A673 (cell line): ENCODE results near the gene AGRN. TPM values are rescaled to one million over a fixed set of nuclear protein-coding genes. Genes with fewer than 3 reads are reported as not detected.
"Not testable (repeated sequence)": the region's sequence is repeated elsewhere in the genome, so short reads cannot be mapped to it uniquely, and the experiment has no call there.

Experiments used
- BruUV-seq: library from RNA; stranded (reverse); fragments of 400-500 nt; replicated peaks from 2 replicates; lab custom pipeline; 2021; lab: Mats Ljungman, UMichigan
- CTCF ChIA-PET: fragments of 300-600 bp; sonication (Branson Sonifier 250); formaldehyde crosslinking; loops from one replicate; lab custom pipeline; 2022; ENCODE audit warnings: antibody characterized with exemption; lab: Charles Lee
- POLR2A ChIA-PET: fragments of 300-600 bp; sonication (Branson Sonifier 250); formaldehyde crosslinking; loops from one replicate; lab custom pipeline; 2022; ENCODE audit warnings: antibody characterized with exemption; ENCODE audit not compliant: low non-redundant PET; lab: Charles Lee
- DNase-seq: peaks from one replicate; pipeline ENCODE4 v3.0.0-alpha.2; 2015; ENCODE audit warnings: low spot score
- H3K27ac ChIP-seq: fragments of 200-600 bp; sonication (generic); 2 replicates; pipeline ENCODE4 v1.5.1; 2016; ENCODE audit warnings: mixed run types, low read depth, mild to moderate bottlenecking, mixed read lengths, antibody characterized with exemption, low read length; ENCODE audit not compliant: poor library complexity, severe bottlenecking
- H3K27me3 ChIP-seq: fragments of 200-600 bp; sonication (generic); replicated peaks from 2 replicates; pipeline ENCODE4 v1.6.1; 2017; ENCODE audit warnings: mixed run types, low read depth, mild to moderate bottlenecking, mixed read lengths, antibody characterized with exemption, low read length; ENCODE audit not compliant: insufficient read depth, poor library complexity
- H3K36me3 ChIP-seq: fragments of 200-600 bp; sonication (generic); 2 replicates; pipeline ENCODE4 v1.6.1; 2016; ENCODE audit warnings: mixed run types, mild to moderate bottlenecking, mixed read lengths, antibody characterized with exemption, low read length; ENCODE audit not compliant: insufficient read depth, poor library complexity, severe bottlenecking
- H3K4me1 ChIP-seq: fragments of 200-600 bp; sonication (generic); 2 replicates; pipeline ENCODE4 v1.6.1; 2017; ENCODE audit warnings: mixed run types, mild to moderate bottlenecking, mixed read lengths, antibody characterized with exemption, low read length; ENCODE audit not compliant: insufficient read depth, poor library complexity, severe bottlenecking
- H3K4me3 ChIP-seq: fragments of 200-600 bp; sonication (generic); 2 replicates; pipeline ENCODE4 v1.5.1; 2016; ENCODE audit warnings: low read depth, mixed run types, mild to moderate bottlenecking, mixed read lengths, low read length; ENCODE audit not compliant: poor library complexity, severe bottlenecking
- H3K9me3 ChIP-seq: fragments of 200-600 bp; sonication (generic); 2 replicates; pipeline ENCODE4 v1.6.1; 2016; ENCODE audit warnings: mixed run types, low read depth, mild to moderate bottlenecking, mixed read lengths, antibody characterized with exemption, low read length; ENCODE audit not compliant: poor library complexity, severe bottlenecking
- EZH2 ChIP-seq: fragments of 200-600 bp; sonication (generic); IDR thresholded peaks from 2 replicates; pipeline ENCODE4 v1.6.1; 2017; ENCODE audit warnings: borderline replicate concordance, low read depth, mild to moderate bottlenecking, mixed read lengths, antibody characterized with exemption, low read length; ENCODE audit not compliant: poor library complexity, severe bottlenecking
- intact Hi-C: fragments of 100-400 bp; cut with micrococcal nuclease; formaldehyde crosslinking; loops from one replicate; pipeline ENCODE4 v1.10.0; 2022; ENCODE audit not compliant: unreplicated experiment
- total RNA-seq: library from RNA; stranded (reverse); gene quantifications from 2 replicates; pipeline ENCODE4 v1.2.3, GENCODE V29; 2021
- TF ChIP-seq, protein P1 (sequence below): fragments of 300-800, 200-600 bp; sonication (generic); conservative IDR thresholded peaks from 2 replicates; pipeline ENCODE4 v1.5.1; 2017; ENCODE audit warnings: low read depth, mild to moderate bottlenecking, antibody characterized with exemption, low read length, moderate library complexity, mixed read lengths

Gene AGRN
- total RNA-seq, 1 experiment from 2014 or later = 151 TPM

DNA sequence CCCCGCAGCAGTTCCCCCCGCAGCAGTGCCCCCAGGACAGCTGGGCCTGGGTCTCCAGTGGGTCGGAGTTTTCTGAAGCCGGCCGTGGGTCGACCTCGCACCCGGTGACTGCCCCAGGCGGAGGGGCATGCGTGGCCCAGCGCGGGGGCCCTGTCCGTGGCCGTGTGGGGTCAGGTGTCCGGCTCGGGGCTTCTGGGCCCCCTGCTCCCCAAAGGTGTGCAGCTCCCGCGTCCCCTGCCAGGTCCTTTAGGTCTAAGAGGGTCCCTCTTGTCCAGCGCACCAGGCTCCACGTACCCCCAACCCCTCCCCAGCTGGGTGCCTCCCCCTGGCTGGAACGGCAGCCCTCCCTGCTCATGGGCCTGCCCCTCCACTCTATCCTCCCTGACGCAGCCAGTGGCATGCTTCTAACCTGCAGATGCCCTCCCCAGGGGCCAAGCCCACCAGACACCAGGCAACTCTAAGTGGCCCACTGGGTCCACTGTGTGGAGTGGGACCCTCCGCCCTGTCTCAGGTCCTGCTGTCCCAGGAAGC, 14.1 kb upstream of the AGRN start:
- no peak for DNase-seq
- CTCF ChIA-PET = no interaction called here
- Histone ChIP-seq H3K4me1 (peaks cover 14% of the 10 kb centered on the region), H3K27ac (no peak overlapping the region), H3K4me3 (no peak overlapping the region), H3K27me3 (no peaks in the 10 kb centered on the region), H3K9me3 (no peaks in the 10 kb centered on the region), H3K36me3 (no peaks in the 10 kb centered on the region)
- intact Hi-C loops = no loop called here
- BruUV-seq = no TSS peak
- POLR2A ChIA-PET = no interaction called here
- TF ChIP-seq, protein P1, sequence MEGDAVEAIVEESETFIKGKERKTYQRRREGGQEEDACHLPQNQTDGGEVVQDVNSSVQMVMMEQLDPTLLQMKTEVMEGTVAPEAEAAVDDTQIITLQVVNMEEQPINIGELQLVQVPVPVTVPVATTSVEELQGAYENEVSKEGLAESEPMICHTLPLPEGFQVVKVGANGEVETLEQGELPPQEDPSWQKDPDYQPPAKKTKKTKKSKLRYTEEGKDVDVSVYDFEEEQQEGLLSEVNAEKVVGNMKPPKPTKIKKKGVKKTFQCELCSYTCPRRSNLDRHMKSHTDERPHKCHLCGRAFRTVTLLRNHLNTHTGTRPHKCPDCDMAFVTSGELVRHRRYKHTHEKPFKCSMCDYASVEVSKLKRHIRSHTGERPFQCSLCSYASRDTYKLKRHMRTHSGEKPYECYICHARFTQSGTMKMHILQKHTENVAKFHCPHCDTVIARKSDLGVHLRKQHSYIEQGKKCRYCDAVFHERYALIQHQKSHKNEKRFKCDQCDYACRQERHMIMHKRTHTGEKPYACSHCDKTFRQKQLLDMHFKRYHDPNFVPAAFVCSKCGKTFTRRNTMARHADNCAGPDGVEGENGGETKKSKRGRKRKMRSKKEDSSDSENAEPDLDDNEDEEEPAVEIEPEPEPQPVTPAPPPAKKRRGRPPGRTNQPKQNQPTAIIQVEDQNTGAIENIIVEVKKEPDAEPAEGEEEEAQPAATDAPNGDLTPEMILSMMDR = no peak
- no peak for TF ChIP-seq EZH2

DNA sequence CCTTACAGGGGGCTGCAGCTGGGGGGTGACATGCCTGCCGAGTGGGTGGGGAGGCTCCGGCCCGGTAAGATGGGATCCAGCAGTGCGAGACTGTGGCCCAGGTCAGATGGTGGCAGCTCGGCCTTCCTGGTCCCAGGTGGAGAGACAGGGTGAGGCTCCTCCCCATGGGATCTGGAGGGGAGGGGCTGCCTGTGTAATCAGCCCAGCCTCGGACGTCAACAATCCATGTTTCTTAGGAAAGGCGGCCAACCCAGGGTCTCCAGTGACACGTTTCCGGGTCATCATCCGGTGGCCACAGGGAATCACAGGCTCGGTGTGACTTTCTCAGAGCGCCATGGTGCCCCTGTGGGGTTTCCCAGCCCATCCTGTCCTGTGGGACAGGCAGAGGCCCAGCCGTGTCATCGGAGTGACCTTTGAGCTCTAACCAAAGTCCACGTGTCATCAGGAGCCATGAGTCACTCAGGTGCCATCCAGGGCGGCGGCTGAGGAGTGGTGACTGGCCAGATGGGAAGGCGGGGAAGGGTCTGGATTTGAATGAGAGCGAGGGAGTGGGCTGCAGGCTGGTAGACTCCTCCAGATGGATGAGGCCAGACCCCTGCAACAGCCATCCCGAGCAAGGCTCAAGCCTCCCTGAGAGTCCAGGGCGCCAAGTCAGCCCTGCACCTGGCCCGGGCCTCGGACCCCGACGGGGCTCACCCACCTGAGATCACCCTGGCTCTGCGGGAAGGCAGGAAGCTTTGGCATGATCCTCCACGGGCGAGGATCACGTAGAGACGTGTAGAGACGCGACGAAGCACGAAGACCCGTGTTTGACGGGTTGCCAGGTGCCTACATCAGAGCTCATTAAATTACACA, 13.4 kb upstream of the AGRN start:
- H3K4me1 ChIP-seq = peaks cover 7% of the 10 kb centered on the region
- ChIA-PET POLR2A (no interaction called here), CTCF (interaction anchor here (0.6 kb wide), 1 partner anchor 66 kb away, joined by 3 read pairs; no protein-coding TSS in a partner anchor)
- no peaks in the 10 kb centered on the region for H3K36me3 ChIP-seq
- DNase-seq = no peak
- intact Hi-C loops = no loop called here
- H3K27ac ChIP-seq = no peak overlapping the region
- no peak for TF ChIP-seq EZH2
- TF ChIP-seq, protein P1 = no peak
- no peaks in the 10 kb centered on the region for H3K9me3 ChIP-seq
- no peaks in the 10 kb centered on the region for H3K27me3 ChIP-seq
- BruUV-seq = no TSS peak
- no peak overlapping the region for H3K4me3 ChIP-seq

DNA sequence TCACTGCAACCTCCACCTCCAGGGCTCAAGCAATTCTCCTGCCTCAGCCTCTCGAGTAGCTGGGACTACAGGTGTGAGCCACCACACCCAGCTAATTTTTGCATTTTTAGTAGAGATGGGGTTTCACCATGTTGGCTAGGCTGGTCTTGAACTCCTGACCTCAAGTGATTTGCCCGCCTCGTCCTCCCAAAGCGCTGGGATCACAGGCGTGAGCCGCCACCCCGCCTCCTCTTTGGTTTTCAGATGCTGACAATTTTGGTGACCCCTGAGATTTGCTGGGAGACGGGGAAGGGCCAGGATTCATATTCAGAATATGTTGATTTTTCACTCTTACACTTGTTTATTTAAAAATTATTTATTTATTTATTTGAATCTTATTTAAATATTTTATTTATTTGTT, 9.8 kb upstream of the AGRN start:
- BruUV-seq, intact Hi-C loops: not testable (repeated sequence)

More for the DNA sequence above, 9.8 kb upstream of the AGRN start:
- H3K4me3 ChIP-seq, CTCF ChIA-PET, H3K27ac ChIP-seq, DNase-seq, POLR2A ChIA-PET, H3K27me3 ChIP-seq, H3K9me3 ChIP-seq, H3K36me3 ChIP-seq: not testable (repeated sequence)
- H3K4me1 ChIP-seq = peaks cover 15% of the 10 kb centered on the region
